Measurements from ENCODE around the gene IQSEC1. TPM values are rescaled to one million over a fixed set of nuclear protein-coding genes. Genes with fewer than 3 reads are reported as not detected.

Gene IQSEC1
- total RNA-seq, 1 donor from 2014 or later, result 37.2 TPM

GRCh38 chr3:12980596-12981290, 92.5 kb downstream of the IQSEC1 start:
- no peak overlapping the region for H3K4me3 Mint-ChIP-seq (ENCODE audit: unreplicated experiment)
- H3K4me1 Mint-ChIP-seq (ENCODE audit: low read depth), result no peaks in the 10 kb centered on the region
- H3K36me3 Mint-ChIP-seq (ENCODE audit: low read depth), result no peaks in the 10 kb centered on the region
- H3K27me3 Mint-ChIP-seq (ENCODE audit: low read depth), result peaks cover 3% of the 10 kb centered on the region
- no peak for TF ChIP-seq CTCF (IDR thresholded peaks at IDR 0.05)
- no peak overlapping the region for H3K27ac Mint-ChIP-seq (ENCODE audit: unreplicated experiment)
- no peaks in the 10 kb centered on the region for H3K9me3 Mint-ChIP-seq (ENCODE audit: low read depth)
- no peak for DNase-seq (ENCODE audit: low spot score)

DNA sequence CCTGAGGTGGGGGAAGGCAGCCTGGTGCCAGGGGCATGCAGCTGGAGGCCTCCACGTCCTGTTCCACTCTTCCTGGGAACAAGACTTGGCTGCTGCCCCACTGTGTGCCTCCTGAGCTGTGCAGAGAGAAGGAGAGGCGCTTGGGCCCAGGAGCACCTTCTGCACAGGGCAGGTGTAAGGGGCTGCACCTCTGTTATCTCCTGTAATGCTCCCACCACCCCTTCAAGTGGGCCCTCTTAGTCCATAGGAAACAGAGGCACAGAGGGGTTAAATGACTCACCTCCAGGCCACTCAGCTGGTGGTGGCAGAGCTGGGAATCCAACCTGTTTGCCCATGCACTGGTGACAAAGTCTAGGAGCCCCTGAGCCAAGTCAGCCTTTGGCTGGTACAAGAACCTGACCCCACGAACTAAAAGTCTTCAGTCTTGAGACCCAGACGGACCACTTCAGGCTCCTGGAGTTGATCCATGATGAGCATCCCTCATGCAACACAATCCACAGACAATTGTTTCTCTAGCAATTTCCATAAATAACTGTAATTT, 93.2 kb downstream of the IQSEC1 start:
- Mint-ChIP-seq H3K36me3 (ENCODE audit: low read depth) (no peaks in the 10 kb centered on the region), H3K4me1 (ENCODE audit: low read depth) (no peaks in the 10 kb centered on the region), H3K27ac (ENCODE audit: unreplicated experiment) (no peak overlapping the region), H3K9me3 (ENCODE audit: low read depth) (no peaks in the 10 kb centered on the region), H3K27me3 (ENCODE audit: low read depth) (peaks cover 3% of the 10 kb centered on the region), H3K4me3 (ENCODE audit: unreplicated experiment) (no peak overlapping the region)
- no peak for DNase-seq (ENCODE audit: low spot score)
- TF ChIP-seq CTCF (IDR thresholded peaks at IDR 0.05), result no peak

- no peak for TF ChIP-seq CTCF (IDR thresholded peaks at IDR 0.05)
- no peaks in the 10 kb centered on the region for H3K9me3 Mint-ChIP-seq (ENCODE audit: low read depth)
- H3K27ac Mint-ChIP-seq (ENCODE audit: unreplicated experiment), result no peak overlapping the region
- H3K4me1 Mint-ChIP-seq (ENCODE audit: low read depth), result no peaks in the 10 kb centered on the region
- no peaks in the 10 kb centered on the region for H3K36me3 Mint-ChIP-seq (ENCODE audit: low read depth)
- H3K27me3 Mint-ChIP-seq (ENCODE audit: low read depth), result peaks cover 3% of the 10 kb centered on the region
- no peak overlapping the region for H3K4me3 Mint-ChIP-seq (ENCODE audit: unreplicated experiment)
- DNase-seq (ENCODE audit: low spot score), result no peak
Observed at GRCh38 chr3:12979151-12979946, 93.9 kb downstream of the IQSEC1 start.

- no peaks in the 10 kb centered on the region for H3K4me1 Mint-ChIP-seq (ENCODE audit: low read depth)
Observed at GRCh38 chr3:12978682-12979081, 94.5 kb downstream of the IQSEC1 start.

More at GRCh38 chr3:12978682-12979081, 94.5 kb downstream of the IQSEC1 start:
- Mint-ChIP-seq H3K9me3 (ENCODE audit: low read depth) (no peaks in the 10 kb centered on the region), H3K36me3 (ENCODE audit: low read depth) (no peaks in the 10 kb centered on the region), H3K27ac (ENCODE audit: unreplicated experiment) (no peak overlapping the region), H3K4me3 (ENCODE audit: unreplicated experiment) (no peak overlapping the region), H3K27me3 (ENCODE audit: low read depth) (peaks cover 3% of the 10 kb centered on the region)
- no peak for TF ChIP-seq CTCF (IDR thresholded peaks at IDR 0.05)
- no peak for DNase-seq (ENCODE audit: low spot score)
